Muscle of leg (tissue), 11 donors: ENCODE results near the gene ZSWIM6. TPM values are rescaled to one million over a fixed set of nuclear protein-coding genes. Genes with fewer than 3 reads are reported as not detected.

ENCODE experiments used
- DNase-seq: peaks from one replicate; pipeline ENCODE4 v3.0.0; 2013
- H3K27ac ChIP-seq: one replicate; pipeline ENCODE4 v1.5.1; 2013; ENCODE audit warnings: mild to moderate bottlenecking, low read length, control low read depth
- H3K27me3 ChIP-seq: one replicate; pipeline ENCODE4 v1.6.1; 2013; ENCODE audit warnings: low read length; ENCODE audit not compliant: control insufficient read depth, insufficient read depth
- H3K36me3 ChIP-seq: one replicate; pipeline ENCODE4 v1.6.1; 2013; ENCODE audit warnings: low read length; ENCODE audit not compliant: control insufficient read depth, insufficient read depth
- H3K4me1 ChIP-seq: one replicate; pipeline ENCODE4 v1.6.1; 2013; ENCODE audit warnings: low read length; ENCODE audit not compliant: control insufficient read depth, insufficient read depth
- H3K4me3 ChIP-seq: one replicate; pipeline ENCODE4 v1.5.1; 2013; ENCODE audit warnings: low read length, control low read depth
- H3K9me3 ChIP-seq: replicated peaks from 2 replicates; pipeline ENCODE4 v1.6.1; 2013; ENCODE audit warnings: low read depth, low read length; ENCODE audit not compliant: control insufficient read depth
- WGBS: methylation state at CpG from one replicate; pipeline ENCODE4 v1.1.5; 2013; ENCODE audit warnings: missing lambda C conversion rate; ENCODE audit not compliant: insufficient coverage; 5-methylcytosine and 5-hydroxymethylcytosine counted together
- polyA plus RNA-seq, 8 donors: library from polyadenylated mRNA; unstranded; fragments of 120-200 nt; gene quantifications; one replicate each; pipeline versions ENCODE4 v1.2.1 to v1.2.3, GENCODE V29; 2013; ENCODE audit warnings: inconsistent platforms in 1 of 8, low replicate concordance in 1 of 8; ENCODE audit not compliant: insufficient read length in 8 of 8, insufficient read depth in 1 of 8
- total RNA-seq: library from RNA; stranded (reverse); fragments of 120-200 nt; gene quantifications from one replicate; pipeline ENCODE4 v1.2.4, GENCODE V29; 2013

The ZSWIM6 gene
- total and polyA plus RNA-seq, 9 donors = 4.3 to 10.2 (median 7.5) TPM

DNA sequence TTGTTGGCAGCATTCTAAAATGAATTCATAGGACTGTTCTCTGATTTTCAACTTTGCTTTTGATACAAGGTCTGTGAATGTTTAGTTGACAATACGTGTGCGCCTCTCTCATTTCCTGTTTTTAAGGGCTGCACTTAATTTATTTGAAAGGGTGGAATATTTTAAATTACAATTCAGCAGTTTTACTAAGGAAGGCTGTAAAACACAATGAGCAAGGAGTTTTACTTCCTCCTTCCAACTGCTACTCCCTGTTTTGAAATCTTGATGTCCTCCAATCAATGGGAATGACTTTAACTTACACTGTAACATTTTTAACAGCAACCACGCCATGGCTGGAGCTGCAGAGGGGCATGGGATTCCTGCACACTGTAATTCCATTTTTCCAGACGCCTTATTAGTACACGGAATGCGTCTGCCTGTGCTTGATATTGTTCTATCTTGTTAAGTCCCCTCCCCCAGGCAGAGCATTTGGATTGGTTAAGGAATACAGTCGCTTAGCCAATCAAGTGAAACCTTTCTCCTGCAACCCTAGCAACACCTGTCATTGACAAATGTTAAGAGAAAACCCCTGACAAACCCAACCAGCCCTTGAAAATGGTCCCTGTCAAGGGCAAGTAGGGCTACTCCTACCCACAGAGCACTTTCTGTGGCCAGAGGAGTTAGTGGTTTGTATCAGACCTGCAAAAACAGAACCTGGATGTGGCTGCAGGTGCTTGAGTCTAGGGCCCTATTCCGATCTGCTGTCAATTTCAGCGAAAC is 12.5 kb upstream of the ZSWIM6 start:
- no peaks in the 10 kb centered on the region for H3K9me3 ChIP-seq
- WGBS = 30% methylated on average over 2 of the region's 9 CpGs
- no peaks in the 10 kb centered on the region for H3K27me3 ChIP-seq
- H3K4me3 ChIP-seq = no peak overlapping the region
- peak overlapping the region; percentile 65 for H3K27ac ChIP-seq
- no peaks in the 10 kb centered on the region for H3K36me3 ChIP-seq
- DNase-seq = peak; percentile 63
- peaks cover 8% of the 10 kb centered on the region for H3K4me1 ChIP-seq

- H3K4me1 ChIP-seq = peaks cover 8% of the 10 kb centered on the region
- H3K27me3 ChIP-seq = no peaks in the 10 kb centered on the region
- DNase-seq = no peak
- H3K4me3 ChIP-seq = no peak overlapping the region
- WGBS = no CpG with 5 or more reads among the region's 3 CpGs
- no peaks in the 10 kb centered on the region for H3K36me3 ChIP-seq
- no peaks in the 10 kb centered on the region for H3K9me3 ChIP-seq
- no peak overlapping the region for H3K27ac ChIP-seq
These were observed 11.2 kb upstream of the ZSWIM6 start for GRCh38 chr5:61320860-61321259.

GRCh38 chr5:61321669-61322068 is 10.4 kb upstream of the ZSWIM6 start:
- Histone ChIP-seq H3K4me3 (no peak overlapping the region), H3K36me3 (no peaks in the 10 kb centered on the region), H3K9me3 (no peaks in the 10 kb centered on the region), H3K27me3 (no peaks in the 10 kb centered on the region), H3K27ac (no peak overlapping the region), H3K4me1 (peaks cover 8% of the 10 kb centered on the region)
- WGBS = no CpG with 5 or more reads among the region's 2 CpGs
- DNase-seq = no peak

DNA sequence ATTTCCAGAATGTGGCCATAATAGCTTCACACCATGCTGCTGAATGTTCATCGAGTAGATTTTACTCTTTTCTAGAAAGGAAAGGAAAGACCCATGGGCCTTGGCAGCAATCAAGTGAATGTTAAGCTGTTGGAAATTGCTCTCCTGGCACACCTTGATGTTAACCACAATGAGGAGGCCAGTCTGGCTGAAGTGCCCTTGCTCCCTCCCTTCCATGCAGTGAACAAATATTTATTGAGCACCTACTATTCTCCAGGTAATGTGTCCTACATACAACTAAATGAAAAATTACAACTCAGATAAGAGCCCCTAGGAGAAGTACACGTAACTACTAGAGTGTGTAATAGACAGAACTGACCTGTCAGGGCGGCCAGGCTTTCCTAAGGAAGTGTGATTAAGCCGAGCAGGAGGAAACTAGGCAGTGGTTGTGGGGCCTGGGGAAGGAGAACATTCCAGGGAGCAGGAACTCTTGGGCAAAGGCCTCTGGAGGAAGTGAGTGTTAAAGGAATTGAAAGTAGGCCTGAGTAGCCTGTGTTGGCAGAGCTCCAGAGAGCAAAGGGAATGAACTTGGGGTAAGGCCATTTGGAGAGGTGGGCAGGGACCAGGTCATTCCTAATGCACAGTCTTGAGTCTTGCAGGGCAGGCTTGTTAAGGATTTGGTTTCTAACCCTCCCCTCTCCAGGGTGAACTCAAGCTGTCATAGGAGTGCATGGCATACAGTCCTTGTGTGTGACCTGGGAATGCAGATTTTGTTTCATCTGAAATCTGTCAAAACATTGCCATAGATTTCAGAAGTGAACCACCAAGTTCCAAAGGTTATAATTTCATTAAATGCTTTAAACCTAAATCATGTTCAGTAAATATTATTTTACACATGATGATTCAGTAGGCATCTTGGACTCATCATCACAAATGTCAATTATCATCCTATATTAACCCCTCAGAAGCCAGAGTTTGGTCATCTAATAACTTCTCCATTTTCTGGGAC is 9.0 kb upstream of the ZSWIM6 start:
- DNase-seq = peak; percentile 55
- Histone ChIP-seq H3K4me1 (peaks cover 8% of the 10 kb centered on the region), H3K4me3 (no peak overlapping the region), H3K9me3 (no peaks in the 10 kb centered on the region), H3K36me3 (no peaks in the 10 kb centered on the region), H3K27ac (no peak overlapping the region), H3K27me3 (no peaks in the 10 kb centered on the region)
- 75% methylated on average over 4 of the region's 4 CpGs for WGBS

GRCh38 chr5:61327760-61328753 is 4.0 kb upstream of the ZSWIM6 start:
- Histone ChIP-seq H3K27me3 (no peaks in the 10 kb centered on the region), H3K4me3 (no peak overlapping the region), H3K9me3 (no peaks in the 10 kb centered on the region), H3K27ac (no peak overlapping the region), H3K4me1 (peaks cover 15% of the 10 kb centered on the region), H3K36me3 (no peaks in the 10 kb centered on the region)
- DNase-seq = no peak
- WGBS = 62% methylated on average over 3 of the region's 6 CpGs

- Histone ChIP-seq H3K27ac (no peak overlapping the region), H3K9me3 (no peaks in the 10 kb centered on the region), H3K4me1 (peaks cover 15% of the 10 kb centered on the region), H3K27me3 (no peaks in the 10 kb centered on the region), H3K4me3 (no peak overlapping the region), H3K36me3 (no peaks in the 10 kb centered on the region)
- WGBS = 51% methylated on average over 7 of the region's 7 CpGs
- DNase-seq = no peak
These were observed 3.1 kb upstream of the ZSWIM6 start for GRCh38 chr5:61328791-61329549.

GRCh38 chr5:61329550-61330128 is 2.4 kb upstream of the ZSWIM6 start:
- DNase-seq = no peak
- no peak overlapping the region for H3K4me3 ChIP-seq
- 42% methylated on average over 5 of the region's 10 CpGs for WGBS

GRCh38 chr5:61330341-61330844 is 1.7 kb upstream of the ZSWIM6 start:
- H3K4me1 ChIP-seq = peaks cover 21% of the 10 kb centered on the region

More at GRCh38 chr5:61329550-61330128, 2.4 kb upstream of the ZSWIM6 start:
- H3K9me3 ChIP-seq = no peaks in the 10 kb centered on the region
- peaks cover 15% of the 10 kb centered on the region for H3K4me1 ChIP-seq
- H3K27me3 ChIP-seq = no peaks in the 10 kb centered on the region
- H3K27ac ChIP-seq = peak overlapping the region; percentile 93
- H3K36me3 ChIP-seq = no peaks in the 10 kb centered on the region

More at GRCh38 chr5:61330341-61330844, 1.7 kb upstream of the ZSWIM6 start:
- Histone ChIP-seq H3K27ac (peak overlapping the region; percentile 93), H3K9me3 (no peaks in the 10 kb centered on the region), H3K27me3 (no peaks in the 10 kb centered on the region), H3K36me3 (no peaks in the 10 kb centered on the region), H3K4me3 (peak overlapping the region; percentile 66)
- WGBS = under 1% methylated on average over 28 of the region's 30 CpGs
- DNase-seq = peak; percentile 79
